Cerebellar cortex (tissue), 1 donor: ENCODE results near the gene RNU6-1.

Experiments used
- DNase-seq: peaks from one replicate; pipeline ENCODE4 v3.0.0-alpha.2; 2015; ENCODE audit warnings: low spot score

Gene RNU6-1

GRCh38 chr15:67832897-67833709 lies 6.7 kb downstream of the RNU6-1 start:
- DNase-seq, result no peak

GRCh38 chr15:67832031-67832551 lies 7.8 kb downstream of the RNU6-1 start:
- DNase-seq, result peak; percentile 57

- DNase-seq, result no peak
Measured at GRCh38 chr15:67831363-67831762, 8.5 kb downstream of the RNU6-1 start.

- DNase-seq, result no peak
Measured at GRCh38 chr15:67829647-67830504, 10.0 kb downstream of the RNU6-1 start.

- DNase-seq, result no peak
Measured at GRCh38 chr15:67828969-67829646, 10.7 kb downstream of the RNU6-1 start.

- no peak for DNase-seq
Measured at GRCh38 chr15:67828278-67828968, 11.4 kb downstream of the RNU6-1 start.

GRCh38 chr15:67827562-67828277 lies 12.1 kb downstream of the RNU6-1 start:
- DNase-seq, result no peak

- no peak for DNase-seq
Measured at GRCh38 chr15:67826717-67827561, 12.9 kb downstream of the RNU6-1 start.

- DNase-seq, result no peak
Measured at GRCh38 chr15:67825881-67826716, 13.7 kb downstream of the RNU6-1 start.

GRCh38 chr15:67824976-67825880 lies 14.6 kb downstream of the RNU6-1 start, which contains the start of gene SKOR1:
Gene SKOR1, plus strand, starts transcription at chr15:67825509. Its CDS starts 94 bp downstream, at chr15:67825603.
- no peak for DNase-seq

- DNase-seq, result no peak
Measured at GRCh38 chr15:67824197-67824968, 15.5 kb downstream of the RNU6-1 start.

- no peak for DNase-seq
Measured at GRCh38 chr15:67823314-67824196, 16.3 kb downstream of the RNU6-1 start.

- peak; percentile 25 for DNase-seq
Measured at GRCh38 chr15:67822537-67823313, 17.1 kb downstream of the RNU6-1 start.

- DNase-seq, result no peak
Measured at GRCh38 chr15:67821784-67822440, 17.9 kb downstream of the RNU6-1 start.
